Measurements from ENCODE around the gene CABCOCO1. TPM values are rescaled to one million over a fixed set of nuclear protein-coding genes. Genes with fewer than 3 reads are reported as not detected.

CABCOCO1 gene
- total RNA-seq, 1 donor, result 2.2 TPM

DNA sequence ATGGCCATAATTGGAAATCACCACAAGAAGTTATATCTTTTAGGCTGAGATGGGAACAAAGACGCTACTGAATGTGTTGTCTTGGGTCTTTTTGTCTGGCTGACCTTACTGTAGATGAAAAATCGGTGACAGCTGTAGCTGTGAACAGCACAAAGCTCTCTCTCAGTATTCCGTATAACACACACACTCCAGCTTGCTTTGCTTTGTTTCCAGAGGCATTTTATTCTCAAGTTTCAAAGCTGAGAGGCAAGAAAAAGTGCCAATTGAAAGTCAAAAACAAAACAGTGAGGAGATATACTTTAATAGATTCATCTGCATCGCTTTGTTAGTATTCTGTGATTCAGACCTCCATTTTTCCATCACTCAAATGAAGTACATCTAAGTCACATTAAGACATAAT is 39.6 kb upstream of the CABCOCO1 start:
- Histone ChIP-seq H3K4me3 (ENCODE audit: insufficient read depth, low read length) (no peak overlapping the region), H3K4me2 (ENCODE audit: insufficient read depth, low read length) (peak overlapping the region; percentile 15)
- no peak for DNase-seq (ENCODE audit: insufficient read length, low spot score, missing footprints)

DNA sequence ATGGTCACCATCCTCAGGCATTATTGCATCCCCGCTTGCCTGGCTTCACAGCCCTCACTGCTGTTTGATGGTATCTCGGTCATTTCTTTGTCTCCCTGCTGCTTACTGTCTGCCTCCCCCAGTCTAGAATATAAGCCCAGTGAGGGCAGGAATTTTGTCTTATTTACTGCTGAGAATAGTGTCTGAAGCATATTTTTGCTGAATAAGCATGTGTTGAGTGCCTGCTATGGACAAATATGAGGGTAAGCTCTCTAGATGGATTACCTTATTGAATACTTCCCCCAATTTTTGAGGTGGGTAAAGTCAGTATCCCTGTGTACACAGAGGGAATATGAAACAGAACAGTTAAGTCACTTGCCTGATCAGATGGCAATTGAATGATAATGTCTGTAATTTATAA is 36.5 kb upstream of the CABCOCO1 start:
- Histone ChIP-seq H3K27me3 (ENCODE audit: insufficient read depth, low read length) (no peaks in the 10 kb centered on the region), H3K79me2 (ENCODE audit: insufficient read depth, low read length) (no peaks in the 10 kb centered on the region), H3K4me1 (ENCODE audit: insufficient read depth, low read length) (peaks cover 37% of the 10 kb centered on the region), H3K36me3 (ENCODE audit: insufficient read depth, low read length) (no peaks in the 10 kb centered on the region), H3K9me3 (ENCODE audit: low read depth, low read length) (no peaks in the 10 kb centered on the region), H3K27ac (ENCODE audit: low read depth, low read length) (no peak overlapping the region), H4K20me1 (ENCODE audit: insufficient read depth, low read length) (no peaks in the 10 kb centered on the region), H3K4me2 (ENCODE audit: insufficient read depth, low read length) (no peak overlapping the region), H2AFZ (ENCODE audit: low read length) (no peak overlapping the region), H3K4me3 (ENCODE audit: insufficient read depth, low read length) (no peak overlapping the region)
- no peak for TF ChIP-seq CTCF (IDR thresholded peaks at IDR 0.05; ENCODE audit: extremely low read depth, low read depth, low read length)
- DNase-seq (ENCODE audit: insufficient read length, low spot score, missing footprints), result no peak

More for the DNA sequence above, 39.6 kb upstream of the CABCOCO1 start:
- peaks cover 22% of the 10 kb centered on the region for H3K4me1 ChIP-seq (ENCODE audit: insufficient read depth, low read length)
- no peaks in the 10 kb centered on the region for H3K9me3 ChIP-seq (ENCODE audit: low read depth, low read length)
- no peaks in the 10 kb centered on the region for H3K27me3 ChIP-seq (ENCODE audit: insufficient read depth, low read length)
- no peaks in the 10 kb centered on the region for H3K79me2 ChIP-seq (ENCODE audit: insufficient read depth, low read length)
- H3K27ac ChIP-seq (ENCODE audit: low read depth, low read length), result no peak overlapping the region
- no peak for TF ChIP-seq CTCF (IDR thresholded peaks at IDR 0.05; ENCODE audit: extremely low read depth, low read depth, low read length)
- H3K36me3 ChIP-seq (ENCODE audit: insufficient read depth, low read length), result no peaks in the 10 kb centered on the region
- H2AFZ ChIP-seq (ENCODE audit: low read length), result peak overlapping the region; percentile 81
- H4K20me1 ChIP-seq (ENCODE audit: insufficient read depth, low read length), result no peaks in the 10 kb centered on the region

DNA sequence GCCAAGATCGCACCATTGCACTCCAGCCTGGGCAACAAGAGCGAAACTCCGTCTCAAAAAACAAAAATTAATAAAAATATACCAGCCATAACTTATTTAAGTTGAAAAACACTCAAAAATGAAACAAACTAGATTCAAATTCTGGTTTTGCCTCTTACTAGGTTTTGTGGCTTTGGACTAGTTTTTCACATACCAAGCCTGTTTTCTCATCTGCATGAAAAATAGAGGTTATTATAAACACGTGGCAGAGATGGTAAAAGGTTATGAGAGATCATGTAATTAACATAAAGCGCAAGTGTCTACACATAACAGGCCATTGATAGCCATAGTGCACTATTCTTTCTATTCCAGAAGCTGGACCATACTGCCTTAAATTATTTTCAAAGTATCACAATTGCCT is 35.5 kb upstream of the CABCOCO1 start:
- H2AFZ ChIP-seq (ENCODE audit: low read length), result no peak overlapping the region
- no peak for DNase-seq (ENCODE audit: insufficient read length, low spot score, missing footprints)
- no peak overlapping the region for H3K4me3 ChIP-seq (ENCODE audit: insufficient read depth, low read length)
- no peaks in the 10 kb centered on the region for H4K20me1 ChIP-seq (ENCODE audit: insufficient read depth, low read length)
- H3K27me3 ChIP-seq (ENCODE audit: insufficient read depth, low read length), result no peaks in the 10 kb centered on the region
- no peaks in the 10 kb centered on the region for H3K79me2 ChIP-seq (ENCODE audit: insufficient read depth, low read length)
- peak overlapping the region; percentile 94 for H3K27ac ChIP-seq (ENCODE audit: low read depth, low read length)
- peaks cover 37% of the 10 kb centered on the region for H3K4me1 ChIP-seq (ENCODE audit: insufficient read depth, low read length)
- no peaks in the 10 kb centered on the region for H3K36me3 ChIP-seq (ENCODE audit: insufficient read depth, low read length)
- no peak for TF ChIP-seq CTCF (IDR thresholded peaks at IDR 0.05; ENCODE audit: extremely low read depth, low read depth, low read length)
- H3K4me2 ChIP-seq (ENCODE audit: insufficient read depth, low read length), result peak overlapping the region; percentile 80
- H3K9me3 ChIP-seq (ENCODE audit: low read depth, low read length), result no peaks in the 10 kb centered on the region

DNA sequence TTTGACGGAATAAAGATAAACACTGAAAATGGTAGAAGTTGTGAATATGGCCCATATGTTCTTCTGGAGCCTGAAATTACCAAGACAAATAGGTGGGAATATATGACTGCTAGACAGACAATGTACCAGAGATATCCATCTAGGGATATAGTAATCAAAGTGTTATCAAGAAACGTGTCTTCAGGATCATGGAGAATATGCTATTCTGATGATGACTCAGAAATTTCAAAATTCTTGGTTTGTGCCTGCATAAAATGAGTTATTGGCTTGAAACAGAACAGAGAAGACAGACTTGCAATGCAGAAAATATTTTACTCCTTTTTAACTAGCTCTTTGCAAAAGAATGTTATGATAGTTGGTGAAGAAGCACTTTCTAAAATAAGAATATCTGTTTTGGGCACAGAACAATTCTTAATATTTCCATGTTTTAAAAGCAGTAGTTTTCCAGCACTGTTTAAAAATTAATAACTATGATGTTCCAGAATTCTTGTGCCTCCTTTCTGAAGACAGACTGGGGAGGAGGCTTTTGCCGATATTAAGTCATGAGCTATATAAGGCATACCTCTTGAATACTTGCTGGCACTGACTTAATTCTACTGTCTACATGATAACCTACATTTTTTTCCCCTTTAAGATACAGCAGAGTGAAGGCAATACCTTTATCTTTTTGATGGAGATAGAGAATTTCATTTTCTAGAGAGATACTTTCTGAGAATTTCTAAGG is 34.4 kb upstream of the CABCOCO1 start:
- no peak for TF ChIP-seq CTCF (IDR thresholded peaks at IDR 0.05; ENCODE audit: extremely low read depth, low read depth, low read length)
- H3K36me3 ChIP-seq (ENCODE audit: insufficient read depth, low read length), result no peaks in the 10 kb centered on the region
- peak overlapping the region; percentile 80 for H3K4me2 ChIP-seq (ENCODE audit: insufficient read depth, low read length)
- H2AFZ ChIP-seq (ENCODE audit: low read length), result no peak overlapping the region
- peak overlapping the region; percentile 94 for H3K27ac ChIP-seq (ENCODE audit: low read depth, low read length)
- H3K79me2 ChIP-seq (ENCODE audit: insufficient read depth, low read length), result no peaks in the 10 kb centered on the region
- peak overlapping the region; percentile 41 for H3K4me3 ChIP-seq (ENCODE audit: insufficient read depth, low read length)
- no peak for DNase-seq (ENCODE audit: insufficient read length, low spot score, missing footprints)
- H3K4me1 ChIP-seq (ENCODE audit: insufficient read depth, low read length), result peaks cover 40% of the 10 kb centered on the region
- no peaks in the 10 kb centered on the region for H4K20me1 ChIP-seq (ENCODE audit: insufficient read depth, low read length)
- H3K27me3 ChIP-seq (ENCODE audit: insufficient read depth, low read length), result no peaks in the 10 kb centered on the region
- H3K9me3 ChIP-seq (ENCODE audit: low read depth, low read length), result no peaks in the 10 kb centered on the region
